SK-N-SH treated with all-trans-retinoic acid at 6 μM for 48 hours (cell line): ENCODE results near the gene TRPC6.

Source experiments
- ATAC-seq: fragments of 200-7000 bp; cut with Tn5 transposase; 3 replicates; pipeline ENCODE4 v1.9.1; 2020; ENCODE audit warnings: mild to moderate bottlenecking, moderate library complexity
- BACH2 ChIP-seq: fragments of 250-450 bp; sonication (Bioruptor Pico); IDR thresholded peaks from 2 replicates; pipeline ENCODE4 v1.9.0; 2021; ENCODE audit warnings: mild to moderate bottlenecking, borderline replicate concordance
- CSDC2 ChIP-seq: fragments of 250-450 bp; sonication (Bioruptor Pico); IDR thresholded peaks from 2 replicates; pipeline ENCODE4 v1.5.0; 2020; ENCODE audit warnings: mild to moderate bottlenecking, moderate library complexity
- CSRNP3 ChIP-seq: fragments of 250-450 bp; sonication (Bioruptor Pico); IDR thresholded peaks from 2 replicates; pipeline ENCODE4 v1.5.1; 2021; ENCODE audit warnings: mild to moderate bottlenecking, moderate library complexity
- ESRRG ChIP-seq: fragments of 250-450 bp; sonication (Bioruptor Pico); IDR thresholded peaks from 2 replicates; pipeline ENCODE4 v1.6.1; 2021; ENCODE audit warnings: mild to moderate bottlenecking
- GLIS3 ChIP-seq: fragments of 250-450 bp; sonication (Bioruptor Pico); IDR thresholded peaks from 2 replicates; pipeline ENCODE4 v1.5.0; 2020; ENCODE audit warnings: mild to moderate bottlenecking, moderate library complexity
- ISL1 ChIP-seq: fragments of 250-450 bp; sonication (Bioruptor Pico); IDR thresholded peaks from 2 replicates; pipeline ENCODE4 v2.1.2; 2022; ENCODE audit warnings: mild to moderate bottlenecking, moderate library complexity
- OSR1 ChIP-seq: fragments of 250-450 bp; sonication (Bioruptor Pico); IDR thresholded peaks from 2 replicates; pipeline ENCODE4 v1.8.0; 2022; ENCODE audit warnings: moderate library complexity, mild to moderate bottlenecking, inconsistent platforms
- PPARA ChIP-seq: fragments of 250-450 bp; sonication (Bioruptor Pico); IDR thresholded peaks from 2 replicates; pipeline ENCODE4 v1.5.0; 2020; ENCODE audit warnings: mild to moderate bottlenecking, borderline replicate concordance
- SNAI2 ChIP-seq: fragments of 250-450 bp; sonication (Bioruptor Pico); IDR thresholded peaks from 2 replicates; pipeline ENCODE4 v1.5.0; 2020; ENCODE audit warnings: mild to moderate bottlenecking, moderate library complexity
- TCF4 ChIP-seq: fragments of 250-450 bp; sonication (Bioruptor Pico); IDR thresholded peaks from 2 replicates; pipeline ENCODE4 v1.8.0; 2021; ENCODE audit warnings: mild to moderate bottlenecking, moderate library complexity, borderline replicate concordance
- TOX ChIP-seq: fragments of 250-450 bp; sonication (Bioruptor Pico); IDR thresholded peaks from 2 replicates; pipeline ENCODE4 v1.8.0; 2021; ENCODE audit warnings: mild to moderate bottlenecking, moderate library complexity, borderline replicate concordance
- ZC3H10 ChIP-seq: fragments of 250-450 bp; sonication (Bioruptor Pico); IDR thresholded peaks from 2 replicates; pipeline ENCODE4 v1.5.1; 2021; ENCODE audit warnings: mild to moderate bottlenecking, moderate library complexity
- ZFP3 ChIP-seq: fragments of 250-450 bp; sonication (Bioruptor Pico); IDR thresholded peaks from 2 replicates; pipeline ENCODE4 v1.5.0; 2020; ENCODE audit warnings: mild to moderate bottlenecking, moderate library complexity
- ZFP30 ChIP-seq: fragments of 450-650 bp; formaldehyde crosslinking; IDR thresholded peaks from 2 replicates; pipeline ENCODE4 v1.5.0; 2022; ENCODE audit warnings: mild to moderate bottlenecking, moderate library complexity
- ZNF565 ChIP-seq: fragments of 450-650 bp; formaldehyde crosslinking; conservative IDR thresholded peaks from 2 replicates; pipeline ENCODE4 v1.5.0; 2020; ENCODE audit warnings: low read depth, mild to moderate bottlenecking, moderate library complexity
- ZNF70 ChIP-seq: fragments of 450-650 bp; formaldehyde crosslinking; IDR thresholded peaks from 2 replicates; pipeline ENCODE4 v1.5.0; 2020; ENCODE audit warnings: mild to moderate bottlenecking, moderate library complexity
- ZNF8 ChIP-seq: fragments of 450-650 bp; formaldehyde crosslinking; IDR thresholded peaks from 2 replicates; pipeline ENCODE4 v1.5.0; 2020; ENCODE audit warnings: mild to moderate bottlenecking, moderate library complexity
- TF ChIP-seq, protein P1 (sequence below): fragments of 250-450 bp; sonication (Bioruptor Pico); IDR thresholded peaks from 2 replicates; pipeline ENCODE4 v1.8.0; 2020; ENCODE audit warnings: mild to moderate bottlenecking, moderate library complexity, borderline replicate concordance
- TF ChIP-seq, protein P2 (sequence below): fragments of 250-450 bp; sonication (Bioruptor Pico); IDR thresholded peaks from 2 replicates; pipeline ENCODE4 v1.8.0; 2021; ENCODE audit warnings: low read depth, mild to moderate bottlenecking, moderate library complexity, borderline replicate concordance
- TF ChIP-seq, protein P3 (sequence below): fragments of 250-450 bp; sonication (Bioruptor Pico); IDR thresholded peaks from 2 replicates; pipeline ENCODE4 v1.5.0; 2020; ENCODE audit warnings: mild to moderate bottlenecking, moderate library complexity
- TF ChIP-seq, protein P4 (sequence below): fragments of 250-450 bp; sonication (Bioruptor Pico); IDR thresholded peaks from 2 replicates; pipeline ENCODE4 v1.5.1; 2020; ENCODE audit warnings: low read depth, mild to moderate bottlenecking, moderate library complexity

Gene TRPC6

GRCh38 chr11:101574886-101575285 is 8.9 kb downstream of the TRPC6 start:
- TF ChIP-seq, protein P1, sequence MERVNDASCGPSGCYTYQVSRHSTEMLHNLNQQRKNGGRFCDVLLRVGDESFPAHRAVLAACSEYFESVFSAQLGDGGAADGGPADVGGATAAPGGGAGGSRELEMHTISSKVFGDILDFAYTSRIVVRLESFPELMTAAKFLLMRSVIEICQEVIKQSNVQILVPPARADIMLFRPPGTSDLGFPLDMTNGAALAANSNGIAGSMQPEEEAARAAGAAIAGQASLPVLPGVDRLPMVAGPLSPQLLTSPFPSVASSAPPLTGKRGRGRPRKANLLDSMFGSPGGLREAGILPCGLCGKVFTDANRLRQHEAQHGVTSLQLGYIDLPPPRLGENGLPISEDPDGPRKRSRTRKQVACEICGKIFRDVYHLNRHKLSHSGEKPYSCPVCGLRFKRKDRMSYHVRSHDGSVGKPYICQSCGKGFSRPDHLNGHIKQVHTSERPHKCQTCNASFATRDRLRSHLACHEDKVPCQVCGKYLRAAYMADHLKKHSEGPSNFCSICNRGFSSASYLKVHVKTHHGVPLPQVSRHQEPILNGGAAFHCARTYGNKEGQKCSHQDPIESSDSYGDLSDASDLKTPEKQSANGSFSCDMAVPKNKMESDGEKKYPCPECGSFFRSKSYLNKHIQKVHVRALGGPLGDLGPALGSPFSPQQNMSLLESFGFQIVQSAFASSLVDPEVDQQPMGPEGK (CRISPR knock-in tag): no peak
- TF ChIP-seq ESRRG (CRISPR knock-in tag) (no peak), PPARA (CRISPR knock-in tag) (no peak), ZFP30 (CRISPR knock-in tag) (no peak), ISL1 (CRISPR knock-in tag) (no peak), ZNF70 (CRISPR knock-in tag) (no peak), TOX (CRISPR knock-in tag) (no peak), BACH2 (no peak), CSDC2 (CRISPR knock-in tag) (no peak), ZFP3 (CRISPR knock-in tag) (no peak), ZNF565 (CRISPR knock-in tag) (no peak), ZNF8 (CRISPR knock-in tag) (no peak), GLIS3 (no peak), SNAI2 (CRISPR knock-in tag) (no peak), ZC3H10 (CRISPR knock-in tag) (no peak), TCF4 (CRISPR knock-in tag) (no peak), CSRNP3 (no peak), OSR1 (CRISPR knock-in tag) (no peak)
- TF ChIP-seq, protein P2, sequence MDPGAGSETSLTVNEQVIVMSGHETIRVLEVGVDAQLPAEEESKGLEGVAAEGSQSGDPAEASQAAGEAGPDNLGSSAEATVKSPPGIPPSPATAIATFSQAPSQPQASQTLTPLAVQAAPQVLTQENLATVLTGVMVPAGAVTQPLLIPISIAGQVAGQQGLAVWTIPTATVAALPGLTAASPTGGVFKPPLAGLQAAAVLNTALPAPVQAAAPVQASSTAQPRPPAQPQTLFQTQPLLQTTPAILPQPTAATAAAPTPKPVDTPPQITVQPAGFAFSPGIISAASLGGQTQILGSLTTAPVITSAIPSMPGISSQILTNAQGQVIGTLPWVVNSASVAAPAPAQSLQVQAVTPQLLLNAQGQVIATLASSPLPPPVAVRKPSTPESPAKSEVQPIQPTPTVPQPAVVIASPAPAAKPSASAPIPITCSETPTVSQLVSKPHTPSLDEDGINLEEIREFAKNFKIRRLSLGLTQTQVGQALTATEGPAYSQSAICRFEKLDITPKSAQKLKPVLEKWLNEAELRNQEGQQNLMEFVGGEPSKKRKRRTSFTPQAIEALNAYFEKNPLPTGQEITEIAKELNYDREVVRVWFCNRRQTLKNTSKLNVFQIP (CRISPR knock-in tag): no peak
- TF ChIP-seq, protein P3, sequence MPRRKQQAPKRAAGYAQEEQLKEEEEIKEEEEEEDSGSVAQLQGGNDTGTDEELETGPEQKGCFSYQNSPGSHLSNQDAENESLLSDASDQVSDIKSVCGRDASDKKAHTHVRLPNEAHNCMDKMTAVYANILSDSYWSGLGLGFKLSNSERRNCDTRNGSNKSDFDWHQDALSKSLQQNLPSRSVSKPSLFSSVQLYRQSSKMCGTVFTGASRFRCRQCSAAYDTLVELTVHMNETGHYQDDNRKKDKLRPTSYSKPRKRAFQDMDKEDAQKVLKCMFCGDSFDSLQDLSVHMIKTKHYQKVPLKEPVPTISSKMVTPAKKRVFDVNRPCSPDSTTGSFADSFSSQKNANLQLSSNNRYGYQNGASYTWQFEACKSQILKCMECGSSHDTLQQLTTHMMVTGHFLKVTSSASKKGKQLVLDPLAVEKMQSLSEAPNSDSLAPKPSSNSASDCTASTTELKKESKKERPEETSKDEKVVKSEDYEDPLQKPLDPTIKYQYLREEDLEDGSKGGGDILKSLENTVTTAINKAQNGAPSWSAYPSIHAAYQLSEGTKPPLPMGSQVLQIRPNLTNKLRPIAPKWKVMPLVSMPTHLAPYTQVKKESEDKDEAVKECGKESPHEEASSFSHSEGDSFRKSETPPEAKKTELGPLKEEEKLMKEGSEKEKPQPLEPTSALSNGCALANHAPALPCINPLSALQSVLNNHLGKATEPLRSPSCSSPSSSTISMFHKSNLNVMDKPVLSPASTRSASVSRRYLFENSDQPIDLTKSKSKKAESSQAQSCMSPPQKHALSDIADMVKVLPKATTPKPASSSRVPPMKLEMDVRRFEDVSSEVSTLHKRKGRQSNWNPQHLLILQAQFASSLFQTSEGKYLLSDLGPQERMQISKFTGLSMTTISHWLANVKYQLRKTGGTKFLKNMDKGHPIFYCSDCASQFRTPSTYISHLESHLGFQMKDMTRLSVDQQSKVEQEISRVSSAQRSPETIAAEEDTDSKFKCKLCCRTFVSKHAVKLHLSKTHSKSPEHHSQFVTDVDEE (CRISPR knock-in tag): no peak
- no peak for ATAC-seq

- TF ChIP-seq, protein P4, sequence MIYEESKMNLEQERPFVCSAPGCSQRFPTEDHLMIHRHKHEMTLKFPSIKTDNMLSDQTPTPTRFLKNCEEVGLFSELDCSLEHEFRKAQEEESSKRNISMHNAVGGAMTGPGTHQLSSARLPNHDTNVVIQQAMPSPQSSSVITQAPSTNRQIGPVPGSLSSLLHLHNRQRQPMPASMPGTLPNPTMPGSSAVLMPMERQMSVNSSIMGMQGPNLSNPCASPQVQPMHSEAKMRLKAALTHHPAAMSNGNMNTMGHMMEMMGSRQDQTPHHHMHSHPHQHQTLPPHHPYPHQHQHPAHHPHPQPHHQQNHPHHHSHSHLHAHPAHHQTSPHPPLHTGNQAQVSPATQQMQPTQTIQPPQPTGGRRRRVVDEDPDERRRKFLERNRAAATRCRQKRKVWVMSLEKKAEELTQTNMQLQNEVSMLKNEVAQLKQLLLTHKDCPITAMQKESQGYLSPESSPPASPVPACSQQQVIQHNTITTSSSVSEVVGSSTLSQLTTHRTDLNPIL: no peak
- TF ChIP-seq PPARA (CRISPR knock-in tag) (no peak), CSDC2 (CRISPR knock-in tag) (no peak), ISL1 (CRISPR knock-in tag) (no peak), ZFP3 (CRISPR knock-in tag) (no peak), ESRRG (CRISPR knock-in tag) (no peak), TCF4 (CRISPR knock-in tag) (no peak), ZNF8 (CRISPR knock-in tag) (no peak), ZNF565 (CRISPR knock-in tag) (no peak), SNAI2 (CRISPR knock-in tag) (no peak), TOX (CRISPR knock-in tag) (no peak), ZNF70 (CRISPR knock-in tag) (no peak)
- TF ChIP-seq, protein P1 (CRISPR knock-in tag): no peak
- TF ChIP-seq, protein P2 (CRISPR knock-in tag): no peak
- ATAC-seq: no peak
Measured at GRCh38 chr11:101567071-101567470, 16.7 kb downstream of the TRPC6 start.
